Chondrocyte (in vitro differentiated cells): ENCODE measurements around the gene TH. TPM values are rescaled to one million over a fixed set of nuclear protein-coding genes. Genes with fewer than 3 reads are reported as not detected.
A peak's percentile ranks its signal among the peaks of the same experiment; 100 is the strongest.

ENCODE experiments used
- DNase-seq: peaks from one replicate; pipeline ENCODE4 v3.0.0; 2021; ENCODE audit warnings: mixed read lengths, low spot score
- H3K27ac Mint-ChIP-seq: one replicate; pipeline ENCODE4 v1.8.0; 2021; ENCODE audit warnings: mild to moderate bottlenecking, moderate library complexity, mixed read lengths; ENCODE audit not compliant: unreplicated experiment
- H3K27me3 Mint-ChIP-seq: 2 replicates; pipeline ENCODE4 v1.8.0; 2021; ENCODE audit warnings: low read depth, mixed read lengths
- H3K36me3 Mint-ChIP-seq: 2 replicates; pipeline ENCODE4 v1.8.0; 2021; ENCODE audit warnings: low read depth, mixed read lengths
- H3K4me1 Mint-ChIP-seq: 2 replicates; pipeline ENCODE4 v1.8.0; 2021; ENCODE audit warnings: low read depth, mild to moderate bottlenecking, mixed read lengths
- H3K4me3 Mint-ChIP-seq: one replicate; pipeline ENCODE4 v1.8.0; 2021; ENCODE audit warnings: mild to moderate bottlenecking, moderate library complexity, mixed read lengths; ENCODE audit not compliant: unreplicated experiment
- H3K9me3 Mint-ChIP-seq: 2 replicates; pipeline ENCODE4 v1.8.0; 2021; ENCODE audit warnings: low read depth, mixed read lengths
- CTCF ChIP-seq: fragments of 200-600 bp; sonication (generic); IDR thresholded peaks from 2 replicates; pipeline ENCODE4 v1.5.0; 2021; ENCODE audit warnings: antibody characterized with exemption, mild to moderate bottlenecking, moderate library complexity
- total RNA-seq: library from RNA; stranded (reverse); gene quantifications from 3 replicates; pipeline ENCODE4 v1.2.1, GENCODE V29; 2021

TH gene
- total RNA-seq, 1 donor from 2014 or later: not detected

- Mint-ChIP-seq H3K36me3 (peaks cover 1% of the 10 kb centered on the region), H3K9me3 (peaks cover 2% of the 10 kb centered on the region), H3K27ac (no peak overlapping the region), H3K4me1 (no peaks in the 10 kb centered on the region), H3K4me3 (no peak overlapping the region), H3K27me3 (peaks cover 10% of the 10 kb centered on the region)
- peak; percentile 66 for DNase-seq
- no peak for TF ChIP-seq CTCF
Measured at GRCh38 chr11:2207212-2207611, 35.6 kb upstream of the TH start.

DNA sequence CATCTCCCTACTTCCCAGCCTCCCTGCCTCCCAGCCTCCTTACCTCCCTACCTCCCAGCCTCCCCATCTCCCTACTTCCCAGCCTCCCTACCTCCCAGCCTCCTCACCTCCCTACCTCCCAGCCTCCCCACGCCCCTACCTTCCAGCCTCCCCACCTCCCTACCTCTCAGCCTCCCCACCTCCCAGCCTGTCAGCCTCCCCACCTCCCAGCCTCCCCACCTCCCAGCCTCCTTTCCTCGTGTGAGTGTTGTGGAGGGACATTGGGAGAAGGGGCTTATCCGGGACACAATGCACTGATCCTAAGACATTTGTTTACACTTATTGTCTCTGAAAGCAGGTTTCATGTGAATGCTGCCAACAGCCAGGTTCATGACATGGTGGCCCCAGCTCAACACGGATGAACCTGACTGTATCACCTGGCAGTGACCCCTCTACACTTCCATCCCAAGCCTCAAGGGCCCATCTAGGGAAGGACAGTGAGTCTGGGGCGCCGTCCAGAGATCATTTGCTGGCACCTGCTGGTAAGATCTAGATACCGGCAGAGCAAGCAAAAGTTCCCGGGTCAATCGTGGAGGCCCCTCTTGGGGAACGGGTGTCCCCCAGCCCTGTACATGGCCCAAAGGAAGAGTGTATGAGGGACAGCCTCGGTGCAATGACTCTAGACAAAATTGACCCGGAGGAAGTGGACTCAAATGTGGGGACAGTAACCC lies 34.5 kb upstream of the TH start:
- peaks cover 5% of the 10 kb centered on the region for H3K9me3 Mint-ChIP-seq
- TF ChIP-seq CTCF: no peak
- H3K27me3 Mint-ChIP-seq: peaks cover 7% of the 10 kb centered on the region
- DNase-seq: peak; percentile 54
- peaks cover 1% of the 10 kb centered on the region for H3K36me3 Mint-ChIP-seq
- H3K4me1 Mint-ChIP-seq: no peaks in the 10 kb centered on the region
- no peak overlapping the region for H3K27ac Mint-ChIP-seq
- H3K4me3 Mint-ChIP-seq: no peak overlapping the region

DNA sequence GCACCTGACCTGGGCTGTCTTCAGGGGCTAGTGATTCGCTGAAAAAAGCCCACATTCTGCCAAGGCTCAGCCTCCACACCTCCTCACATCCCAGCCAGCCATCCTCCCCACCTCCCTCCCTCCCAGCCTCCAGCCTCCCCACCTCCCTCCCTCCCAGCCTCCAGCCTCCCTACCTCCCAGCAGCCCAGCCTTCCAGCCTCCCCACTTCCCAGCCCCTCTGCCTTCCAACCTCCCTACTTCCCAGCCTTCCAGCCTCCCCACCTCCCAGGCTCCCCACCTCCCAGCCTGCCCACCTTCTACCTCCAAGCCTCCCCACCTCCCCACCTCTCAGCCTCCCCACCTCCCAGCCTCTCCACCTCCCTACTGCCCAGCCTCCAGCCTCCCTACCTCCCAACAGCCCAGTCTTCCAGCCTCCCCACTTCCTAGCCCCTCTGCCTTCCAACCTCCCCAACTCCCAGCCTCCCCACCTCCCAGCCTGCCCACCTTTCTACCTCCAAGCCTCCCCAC lies 33.7 kb upstream of the TH start:
- H3K4me1 Mint-ChIP-seq: no peaks in the 10 kb centered on the region
- no peak overlapping the region for H3K27ac Mint-ChIP-seq
- no peak for TF ChIP-seq CTCF
- H3K36me3 Mint-ChIP-seq: peaks cover 1% of the 10 kb centered on the region
- H3K4me3 Mint-ChIP-seq: no peak overlapping the region
- peaks cover 9% of the 10 kb centered on the region for H3K27me3 Mint-ChIP-seq
- H3K9me3 Mint-ChIP-seq: peaks cover 10% of the 10 kb centered on the region
- DNase-seq: peak; percentile 55

GRCh38 chr11:2204361-2205213 lies 33.0 kb upstream of the TH start:
- Mint-ChIP-seq H3K9me3 (peaks cover 10% of the 10 kb centered on the region), H3K27me3 (peaks cover 9% of the 10 kb centered on the region), H3K4me3 (no peak overlapping the region), H3K27ac (no peak overlapping the region), H3K36me3 (peaks cover 1% of the 10 kb centered on the region), H3K4me1 (no peaks in the 10 kb centered on the region)
- peak; percentile 68 for DNase-seq
- TF ChIP-seq CTCF: no peak
